GM12891 (cell line): Measurements from ENCODE around the gene ZNF107.

Experiments used
- POLR2A ChIP-seq: IDR thresholded peaks from 2 replicates; pipeline ENCODE4 v1.6.1; 2011; ENCODE audit warnings: low read depth, low read length, control low read depth
- POLR2AphosphoS5 ChIP-seq: IDR thresholded peaks from 2 replicates; pipeline ENCODE4 v1.6.1; 2011; ENCODE audit warnings: low read depth, low read length, control low read depth
- POU2F2 ChIP-seq: IDR thresholded peaks from 2 replicates; pipeline ENCODE4 v1.6.1; 2011; ENCODE audit warnings: low read depth, mild to moderate bottlenecking, control low read depth, low read length, moderate library complexity

GRCh38 chr7:64667311-64667710 is 1.4 kb downstream of the ZNF107 start:
- TF ChIP-seq POLR2A (no peak), POLR2AphosphoS5 (no peak), POU2F2 (no peak)
